Ureter (tissue), 1 donor: Measurements from ENCODE around the gene VWA2. TPM values are rescaled to one million over a fixed set of nuclear protein-coding genes. Genes with fewer than 3 reads are reported as not detected.

Source experiments
- DNase-seq: peaks from one replicate; pipeline ENCODE4 v3.0.0-alpha.2; 2020; ENCODE audit warnings: low spot score
- total RNA-seq: library from RNA; stranded (reverse); gene quantifications from one replicate; pipeline ENCODE4 v1.2.4, GENCODE V29; 2023
- donor health status: DM: yes; HTN: yes; CAD: no.

Gene VWA2
- total RNA-seq, 1 donor from 2014 or later, result 5.1 TPM

DNA sequence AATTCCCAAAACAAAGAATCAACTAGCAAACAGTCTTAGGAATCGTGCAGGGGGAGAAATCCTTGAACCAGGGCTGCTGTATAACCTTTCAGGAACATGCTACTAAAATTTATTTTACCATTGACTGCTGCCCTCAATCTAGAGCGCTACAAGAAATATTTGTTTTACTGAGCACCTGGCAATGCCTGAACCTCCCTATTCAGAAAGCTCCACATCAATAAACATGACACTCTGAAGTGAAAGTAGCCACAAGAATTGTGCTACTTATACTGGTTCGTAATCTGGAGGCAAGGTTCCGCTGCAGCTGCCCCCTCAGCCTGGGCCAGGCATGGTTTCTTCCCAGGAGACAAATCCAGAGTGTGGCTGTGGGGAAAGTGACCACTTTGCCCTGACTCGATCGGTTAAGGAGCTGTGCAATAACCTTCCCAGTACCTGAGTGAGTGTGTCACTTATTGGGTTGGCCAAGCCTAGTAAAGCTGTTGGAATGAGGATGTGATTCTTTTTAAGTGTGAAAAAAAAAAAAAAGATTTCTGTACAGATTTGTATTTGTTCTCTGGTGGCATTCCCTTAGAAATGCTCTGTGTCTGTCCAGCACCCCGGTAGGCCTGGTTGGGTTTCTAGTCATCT is 7.7 kb downstream of the VWA2 start:
- no peak for DNase-seq

- DNase-seq, result no peak
Measured at GRCh38 chr10:114250236-114250635, 11.2 kb downstream of the VWA2 start.

DNA sequence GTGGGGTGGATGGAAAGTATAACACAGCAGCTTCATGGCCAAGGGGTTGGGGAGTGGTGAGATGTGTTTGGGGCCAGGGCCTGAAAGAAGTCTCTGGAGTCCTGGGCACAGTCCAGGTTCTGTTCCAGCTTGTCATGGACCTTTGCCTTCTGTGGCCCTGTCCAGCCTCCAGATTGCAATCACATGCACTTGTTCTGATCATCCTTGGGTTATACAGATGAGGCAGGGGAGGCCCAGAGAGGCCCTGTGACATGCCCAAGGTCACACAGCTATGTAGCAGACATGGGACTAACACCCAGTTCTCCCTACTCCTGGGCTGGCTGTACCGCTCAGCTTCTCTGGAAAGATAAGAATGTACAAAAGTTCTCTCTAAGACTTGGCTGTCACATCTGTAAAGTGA is 11.7 kb downstream of the VWA2 start:
- DNase-seq, result no peak

- no peak for DNase-seq
Measured at GRCh38 chr10:114252092-114252491, 13.0 kb downstream of the VWA2 start.

- no peak for DNase-seq
Measured at GRCh38 chr10:114252883-114253282, 13.8 kb downstream of the VWA2 start.

- DNase-seq, result no peak
Measured at GRCh38 chr10:114255227-114255626, 16.2 kb downstream of the VWA2 start.

GRCh38 chr10:114256008-114256765 is 17.1 kb downstream of the VWA2 start:
- no peak for DNase-seq

- DNase-seq, result no peak
Measured at GRCh38 chr10:114256822-114257221, 17.8 kb downstream of the VWA2 start.

DNA sequence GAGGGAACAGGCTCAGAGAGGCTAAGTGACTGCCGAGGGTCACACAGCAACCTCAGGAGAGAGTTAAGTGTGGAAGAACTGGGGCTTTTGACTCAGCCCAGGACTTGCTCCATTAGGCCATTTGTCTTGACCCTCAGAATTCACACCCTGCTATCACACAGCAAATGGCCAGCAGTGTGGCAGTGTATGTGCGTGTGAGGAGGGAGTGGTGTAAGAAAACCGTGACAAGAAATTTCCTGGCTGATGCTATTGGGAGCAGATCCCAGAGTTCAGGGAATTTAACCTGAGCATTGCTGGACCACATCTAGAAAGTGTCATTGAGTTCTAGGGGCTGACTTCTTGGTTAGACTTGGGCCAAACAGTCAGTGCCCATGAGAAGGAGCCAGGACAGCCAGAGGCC is 18.4 kb downstream of the VWA2 start:
- DNase-seq, result no peak

DNA sequence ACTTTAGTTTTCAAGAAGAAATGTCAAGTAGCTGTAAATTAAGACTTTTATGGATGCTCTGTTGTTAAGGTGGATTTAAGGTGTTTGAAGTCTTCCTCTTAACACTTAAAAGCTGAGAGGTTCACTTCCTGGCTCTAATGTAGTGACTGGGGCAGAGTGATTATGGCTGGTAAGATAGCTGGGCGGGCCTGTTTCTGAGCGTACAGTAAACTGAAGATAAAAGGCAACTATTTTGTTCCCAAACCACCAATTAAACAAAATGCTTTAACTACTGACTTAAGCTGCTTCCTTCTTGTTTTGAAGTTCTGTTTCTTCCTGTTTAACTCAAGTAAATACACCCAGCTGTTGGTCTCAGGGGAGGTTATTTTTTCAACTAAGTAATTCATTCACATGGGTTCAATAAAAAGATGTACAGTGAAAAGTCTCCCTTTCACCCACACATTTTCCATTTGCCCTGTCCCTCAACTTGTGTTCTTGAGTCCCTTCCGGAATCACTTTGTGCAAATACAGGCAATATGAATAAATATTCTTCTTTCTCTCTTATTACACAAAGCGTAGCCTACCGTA is 19.3 kb downstream of the VWA2 start:
- DNase-seq, result no peak

GRCh38 chr10:114259824-114260223 is 20.8 kb downstream of the VWA2 start:
- DNase-seq, result no peak

- DNase-seq, result no peak
Measured at GRCh38 chr10:114260366-114260765, 21.3 kb downstream of the VWA2 start.

- no peak for DNase-seq
Measured at GRCh38 chr10:114261076-114261475, 22.0 kb downstream of the VWA2 start.

GRCh38 chr10:114262496-114262895 is 23.4 kb downstream of the VWA2 start:
- no peak for DNase-seq

- DNase-seq, result no peak
Measured at GRCh38 chr10:114265392-114266053, 26.5 kb downstream of the VWA2 start.

- DNase-seq, result peak; percentile 71
Measured at GRCh38 chr10:114266521-114266920, 27.5 kb downstream of the VWA2 start.

DNA sequence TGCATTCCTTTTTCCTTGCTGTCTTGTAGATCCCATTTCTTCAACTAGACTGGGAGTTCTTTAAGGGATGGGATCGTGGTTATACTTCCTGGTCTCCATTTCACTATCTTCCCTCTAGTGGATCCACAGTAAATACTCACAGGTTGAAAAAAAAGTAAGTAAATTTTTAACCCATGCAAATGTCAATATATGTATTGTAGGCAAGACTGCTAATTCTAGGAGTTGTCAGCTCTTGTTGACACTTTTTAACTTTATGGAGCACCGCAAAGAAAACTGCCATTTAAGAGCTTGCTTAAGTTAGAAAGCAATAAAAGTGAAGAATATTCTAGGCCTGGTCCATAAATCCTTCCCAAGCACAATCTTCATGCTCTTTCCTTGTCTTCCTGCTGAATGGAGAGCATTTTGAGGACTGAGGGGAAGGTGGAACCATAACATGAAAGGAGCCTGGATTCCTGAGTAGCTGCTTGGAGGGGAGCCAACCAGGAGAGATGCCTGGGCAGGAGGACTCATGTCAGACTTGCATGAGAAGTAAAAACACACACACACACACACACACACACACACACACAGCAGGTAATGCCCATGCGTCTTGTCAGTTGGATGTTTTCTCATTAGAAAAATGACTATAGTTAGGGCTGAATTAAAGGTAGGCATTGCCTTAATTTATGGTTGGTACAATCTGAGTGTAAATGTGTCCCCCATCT is 32.2 kb downstream of the VWA2 start:
- DNase-seq, result peak; percentile 67

DNA sequence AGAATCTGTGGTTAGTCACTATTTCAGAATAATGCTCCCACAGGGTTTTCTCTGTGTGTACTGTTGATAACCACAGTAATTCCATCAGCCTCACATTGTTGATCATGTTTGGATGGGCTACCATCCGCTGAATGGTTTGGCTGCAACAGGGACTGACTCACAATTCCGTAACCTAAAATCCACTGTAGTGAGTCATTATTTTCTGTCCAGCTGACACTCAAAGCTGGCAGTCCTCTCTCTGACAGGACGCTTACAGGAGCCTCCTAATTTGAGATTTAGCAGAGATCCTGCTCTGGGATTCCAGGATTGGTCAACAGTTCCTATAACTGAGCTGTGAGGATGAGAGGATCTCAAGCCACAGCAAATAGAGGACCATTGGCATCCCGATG is 32.7 kb downstream of the VWA2 start:
- no peak for DNase-seq

DNA sequence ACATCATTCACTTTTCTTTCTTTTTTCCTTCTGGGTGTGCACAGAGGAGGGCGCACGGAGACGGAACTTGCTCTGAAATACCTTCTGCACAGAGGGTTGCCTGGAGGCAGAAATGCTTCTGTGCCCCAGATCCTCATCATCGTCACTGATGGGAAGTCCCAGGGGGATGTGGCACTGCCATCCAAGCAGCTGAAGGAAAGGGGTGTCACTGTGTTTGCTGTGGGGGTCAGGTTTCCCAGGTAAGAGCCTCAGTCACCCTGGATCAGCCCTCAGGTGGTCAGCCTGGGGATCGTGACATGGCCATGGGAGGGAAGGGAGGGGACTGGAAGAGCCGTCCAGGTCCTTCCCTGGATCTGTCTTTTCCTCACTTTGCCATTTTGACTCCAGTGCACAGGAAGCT is 33.6 kb downstream of the VWA2 start:
- no peak for DNase-seq

GRCh38 chr10:114273910-114274309 is 34.9 kb downstream of the VWA2 start:
- no peak for DNase-seq

- DNase-seq, result no peak
Measured at GRCh38 chr10:114274616-114275453, 35.8 kb downstream of the VWA2 start.
